Nucleus accumbens (tissue), 56 donors: Measurements from ENCODE around the gene RAP1GAP2.
"Not testable (repeated sequence)": the region's sequence is repeated elsewhere in the genome, so short reads cannot be mapped to it uniquely, and the experiment has no call there.

Source experiments
- DNase-seq, 56 donors: peaks; one replicate each; lab custom pipeline; 2025; lab: John Stamatoyannopoulos, UW

Gene RAP1GAP2

DNA sequence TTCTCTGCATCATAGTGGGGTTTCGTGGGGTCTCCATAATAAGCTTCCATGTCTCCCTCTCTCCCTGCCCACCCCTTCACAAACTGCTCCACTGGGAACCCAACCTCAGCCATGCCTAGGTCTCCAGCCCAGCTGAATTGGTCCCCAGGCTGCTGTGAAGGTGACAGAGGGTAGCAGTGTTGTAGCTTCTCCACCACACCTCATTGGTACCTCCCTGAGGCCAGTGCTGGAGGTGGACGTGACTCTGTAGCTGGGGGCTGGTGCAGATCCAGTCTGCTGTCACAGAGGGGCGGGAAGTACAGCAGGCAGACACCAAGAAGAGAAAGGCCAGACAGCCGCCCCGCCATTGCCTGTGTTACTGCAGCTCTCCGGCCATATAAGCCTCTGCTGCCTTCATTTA is 185.1 kb downstream of the RAP1GAP2 start:
- DNase-seq: no peak

DNA sequence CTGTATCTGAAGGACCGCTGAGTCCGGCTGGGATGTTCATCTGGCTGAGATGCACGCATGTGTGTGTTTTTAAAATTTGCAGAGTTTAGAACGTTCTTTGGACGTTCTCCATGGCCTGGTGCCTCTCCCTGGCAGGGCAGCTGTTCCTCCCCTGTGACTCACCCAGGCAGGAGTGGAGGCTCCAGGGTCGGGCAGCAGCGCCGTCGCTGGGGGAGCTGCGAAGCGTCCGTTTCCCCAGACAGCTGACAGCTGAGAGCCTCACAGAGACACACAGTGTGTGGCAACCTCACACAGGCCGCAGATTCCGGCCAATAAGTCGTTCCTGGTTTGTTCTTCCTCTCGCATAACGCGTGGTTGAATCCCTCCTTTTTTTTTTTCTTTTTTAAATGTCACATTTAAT is 186.6 kb downstream of the RAP1GAP2 start:
- DNase-seq: peak in 54 of 56 donors; percentile 5 to 87 (median 70)

DNA sequence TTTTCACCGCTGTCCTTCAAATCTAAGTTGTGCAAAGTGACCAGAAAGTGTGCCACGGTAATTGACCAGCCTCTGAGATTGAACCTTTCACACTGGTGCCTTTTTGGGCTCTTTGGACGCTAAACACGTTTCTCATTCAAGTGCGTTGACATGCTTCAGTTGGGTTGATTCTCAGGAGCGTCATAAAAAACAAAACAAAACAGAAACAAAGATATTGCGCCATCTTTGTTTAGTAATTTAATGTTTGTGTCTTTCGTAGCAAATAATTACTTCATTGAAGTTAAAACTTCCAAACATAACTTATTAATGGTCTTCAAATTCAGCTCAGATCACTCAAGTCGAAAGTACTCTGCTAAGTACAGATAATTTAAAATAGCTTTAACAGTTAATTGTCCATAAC is 187.0 kb downstream of the RAP1GAP2 start:
- no peak for DNase-seq

DNA sequence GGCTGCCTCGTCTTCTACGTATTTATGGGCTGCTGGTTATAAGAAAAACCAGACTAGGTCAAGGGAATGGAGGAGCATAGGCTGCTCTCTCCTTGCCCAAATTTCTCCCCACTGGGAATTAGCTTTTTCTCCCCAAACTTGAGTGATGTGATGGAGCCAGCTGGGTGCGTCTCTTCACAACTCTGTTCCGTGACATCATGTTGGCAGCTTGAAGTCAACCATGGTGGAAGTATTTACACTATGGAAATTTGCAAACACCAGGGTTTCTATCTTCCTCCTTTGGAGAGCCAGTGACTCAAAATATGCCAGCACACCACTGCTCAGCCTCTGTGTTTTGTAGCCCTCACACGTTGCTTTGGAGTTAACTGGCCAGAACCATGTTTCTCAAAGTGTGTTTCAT is 189.1 kb downstream of the RAP1GAP2 start:
- DNase-seq: no peak

DNA sequence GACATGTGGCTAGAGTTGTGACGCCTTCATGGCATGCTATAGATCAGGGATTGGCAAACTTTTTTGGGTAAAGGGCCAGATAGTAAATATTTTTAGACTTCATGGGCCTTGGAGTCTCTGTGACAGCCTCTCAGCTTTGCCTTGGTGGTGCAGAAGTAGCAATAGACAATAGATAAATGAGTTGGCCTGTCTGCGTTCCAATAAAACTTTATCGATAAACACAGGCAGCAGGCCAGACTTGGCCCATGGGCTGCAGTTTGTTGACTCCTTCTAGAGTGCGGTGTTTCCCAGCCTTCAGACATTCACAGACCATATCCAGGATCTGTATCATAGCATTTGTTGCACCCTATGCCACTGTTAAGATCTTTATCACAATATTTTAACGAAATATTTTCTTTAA is 190.7 kb downstream of the RAP1GAP2 start:
- no peak for DNase-seq

DNA sequence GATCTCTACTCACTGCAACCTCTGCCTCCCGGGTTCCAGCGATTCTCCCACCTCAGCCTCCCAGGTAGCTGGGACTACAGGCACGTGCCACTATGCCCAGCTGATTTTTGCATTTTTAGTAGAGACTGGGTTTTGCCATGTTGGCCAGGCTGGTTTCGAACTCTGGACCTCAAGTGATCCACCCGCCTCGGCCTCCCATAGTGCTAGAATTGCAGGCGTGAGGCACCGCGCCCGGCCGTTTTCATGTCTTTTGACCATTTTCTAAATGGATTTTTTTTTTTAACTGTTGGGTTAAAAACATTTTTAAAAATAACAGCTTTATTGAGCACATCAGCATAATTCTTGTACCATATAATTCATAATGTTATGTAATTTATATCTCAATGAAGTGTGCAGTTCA is 193.2 kb downstream of the RAP1GAP2 start:
- not testable (repeated sequence) for DNase-seq

DNA sequence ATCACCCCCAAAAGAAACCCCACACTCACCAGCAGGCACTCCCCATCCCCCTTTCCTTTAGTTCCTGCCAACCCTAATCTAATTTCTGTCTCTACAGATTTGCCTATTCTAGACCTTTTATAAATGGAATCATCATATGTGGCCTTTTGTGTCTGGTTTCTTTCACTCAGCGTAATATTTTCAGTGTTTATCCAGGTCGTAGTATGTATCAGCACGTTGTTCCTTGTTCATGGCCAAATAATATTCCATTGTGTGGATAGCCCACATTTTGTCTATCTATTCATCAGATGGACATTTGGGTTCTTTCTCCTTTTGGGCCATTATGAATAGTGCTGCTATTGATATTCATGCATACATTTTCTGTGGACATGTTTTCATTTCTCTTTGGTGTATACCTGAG is 193.6 kb downstream of the RAP1GAP2 start:
- DNase-seq: no peak

DNA sequence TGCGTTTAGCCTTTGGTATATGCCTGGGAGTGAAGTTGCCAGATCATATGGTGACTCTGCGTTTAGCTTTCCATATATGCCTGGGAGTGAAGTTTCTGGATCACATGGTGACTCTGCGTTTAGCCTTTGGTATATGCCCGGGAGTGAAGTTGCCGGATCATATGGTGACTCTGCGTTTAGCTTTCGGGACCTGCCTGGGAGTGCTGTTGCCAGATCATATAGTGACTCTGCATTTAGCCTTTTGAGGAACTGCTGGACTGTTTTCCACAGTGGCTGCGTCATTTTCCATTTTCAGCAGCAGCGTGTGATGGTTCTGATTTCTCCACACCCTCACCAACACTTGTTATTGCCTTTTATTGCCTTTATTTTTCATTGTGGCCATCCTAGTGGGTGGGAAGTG is 194.2 kb downstream of the RAP1GAP2 start:
- peak in 2 of 56 donors; percentile 16 for DNase-seq

DNA sequence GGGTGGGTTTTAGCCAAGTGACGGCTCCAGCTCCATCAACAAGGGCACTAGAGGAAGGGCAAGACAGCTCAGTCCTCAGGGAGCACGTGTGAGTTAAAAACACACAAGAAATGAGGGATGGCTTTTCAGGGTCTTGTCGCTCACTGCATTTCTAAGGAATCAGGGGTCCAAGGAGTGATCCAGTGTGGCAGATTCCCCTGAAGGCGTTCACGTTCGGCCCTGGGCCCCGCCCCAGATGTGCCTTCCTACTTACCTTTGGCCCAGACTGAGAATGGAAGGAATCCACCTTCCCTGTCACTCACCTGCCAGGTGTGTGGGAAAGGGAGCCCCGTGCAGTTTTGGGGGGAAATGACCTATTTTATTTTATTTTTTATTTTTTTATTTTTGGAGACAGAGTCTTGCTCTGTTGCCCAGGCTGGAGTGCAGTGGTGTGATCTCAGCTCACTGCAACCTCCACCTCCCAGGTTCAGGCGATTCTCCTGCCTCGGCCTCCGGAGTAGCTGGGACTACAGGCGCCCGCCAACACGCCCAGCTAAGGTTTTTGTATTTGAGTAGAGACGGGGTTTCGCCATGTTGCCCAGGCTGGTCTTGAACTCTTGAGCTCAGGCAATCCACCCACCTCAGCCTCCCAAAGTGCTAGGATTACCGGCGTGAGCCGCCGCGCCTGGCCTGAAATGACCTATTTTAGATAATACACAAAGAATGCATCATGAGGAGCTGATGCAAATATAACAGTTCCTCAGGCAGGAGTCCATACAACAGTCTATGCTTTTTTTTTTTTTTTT is 195.3 kb downstream of the RAP1GAP2 start:
- not testable (repeated sequence) for DNase-seq

DNA sequence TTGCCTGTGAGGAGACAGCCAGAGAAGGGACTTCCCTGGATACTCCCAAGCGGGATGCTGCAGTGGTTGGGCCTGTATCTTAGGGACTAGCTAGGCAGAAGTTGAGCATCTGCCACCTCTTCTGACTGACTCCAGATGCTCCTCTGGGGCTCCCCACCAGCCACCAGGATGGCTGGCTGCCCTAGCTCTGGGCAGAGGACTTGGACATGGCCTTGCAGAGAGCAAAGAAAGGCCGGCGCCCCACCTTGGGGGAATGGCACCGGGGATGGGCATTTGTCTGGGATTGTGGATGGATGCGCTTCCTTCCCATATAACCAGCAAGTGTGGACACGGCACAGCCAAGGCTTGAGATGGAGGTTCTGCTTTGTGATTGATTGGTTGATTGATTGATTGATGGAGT is 198.2 kb downstream of the RAP1GAP2 start:
- no peak for DNase-seq

DNA sequence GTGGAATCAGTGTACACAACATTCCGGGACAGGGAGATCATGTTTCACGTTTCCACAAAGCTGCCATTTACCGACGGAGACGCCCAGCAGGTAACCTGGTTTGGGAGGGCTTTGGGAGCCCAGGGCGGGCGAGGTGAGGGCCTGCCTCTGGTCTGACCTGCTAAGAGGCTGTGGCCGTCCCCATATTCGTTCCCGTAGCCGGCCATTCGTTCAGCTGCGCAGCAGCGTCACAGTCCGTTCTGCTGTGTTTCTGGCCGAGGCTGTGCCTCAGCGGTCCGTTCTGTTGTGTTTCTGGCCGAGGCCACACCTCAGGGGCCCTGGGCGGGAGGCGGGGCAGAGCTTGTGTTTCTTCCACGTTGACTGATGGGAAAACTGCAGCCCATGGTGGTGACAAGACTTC is 199.1 kb downstream of the RAP1GAP2 start:
- no peak for DNase-seq

DNA sequence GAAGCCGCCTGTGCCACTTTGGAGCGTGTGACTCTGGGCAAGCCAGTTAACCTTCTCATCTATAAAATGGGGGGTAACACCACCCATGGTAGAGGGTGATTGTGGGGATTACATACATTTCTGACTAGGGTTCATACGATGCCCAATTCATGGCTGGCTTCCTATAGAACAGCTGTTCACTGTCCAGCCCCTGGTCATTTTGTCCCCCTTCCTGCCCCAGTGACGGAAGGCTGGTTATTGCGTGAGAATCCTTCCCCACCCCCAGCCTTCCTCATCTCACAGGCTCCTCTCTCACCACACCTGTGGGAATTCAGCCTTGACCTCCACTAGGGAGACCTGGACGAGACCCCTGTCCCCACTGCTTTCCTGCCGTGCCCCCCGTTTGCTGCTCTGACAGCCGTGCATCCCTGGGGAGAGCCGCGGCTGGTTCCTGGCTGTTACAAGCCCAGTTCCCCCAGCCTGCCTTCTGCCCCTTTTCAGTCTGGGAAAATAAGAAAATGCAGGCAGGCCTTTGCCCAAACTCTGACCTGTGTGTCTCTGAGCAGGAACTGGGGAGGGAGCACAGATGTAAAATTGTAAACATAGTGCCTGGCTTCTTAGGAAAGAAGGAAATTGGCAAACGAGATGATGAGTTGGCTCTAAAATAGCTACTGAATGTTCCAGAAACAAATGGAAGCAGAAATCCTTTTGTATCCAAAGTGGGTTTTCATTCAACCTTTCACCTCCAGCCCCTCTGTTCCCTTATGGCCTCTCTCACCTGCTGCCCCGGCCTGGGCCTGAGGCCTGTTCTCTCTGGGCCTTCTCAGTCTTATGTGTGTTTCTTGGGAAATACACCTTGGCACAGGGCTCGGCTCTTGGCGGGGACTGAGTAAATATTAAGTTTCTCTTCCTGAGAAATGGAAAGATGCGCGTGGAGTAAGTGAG is 199.9 kb downstream of the RAP1GAP2 start:
- no peak for DNase-seq

DNA sequence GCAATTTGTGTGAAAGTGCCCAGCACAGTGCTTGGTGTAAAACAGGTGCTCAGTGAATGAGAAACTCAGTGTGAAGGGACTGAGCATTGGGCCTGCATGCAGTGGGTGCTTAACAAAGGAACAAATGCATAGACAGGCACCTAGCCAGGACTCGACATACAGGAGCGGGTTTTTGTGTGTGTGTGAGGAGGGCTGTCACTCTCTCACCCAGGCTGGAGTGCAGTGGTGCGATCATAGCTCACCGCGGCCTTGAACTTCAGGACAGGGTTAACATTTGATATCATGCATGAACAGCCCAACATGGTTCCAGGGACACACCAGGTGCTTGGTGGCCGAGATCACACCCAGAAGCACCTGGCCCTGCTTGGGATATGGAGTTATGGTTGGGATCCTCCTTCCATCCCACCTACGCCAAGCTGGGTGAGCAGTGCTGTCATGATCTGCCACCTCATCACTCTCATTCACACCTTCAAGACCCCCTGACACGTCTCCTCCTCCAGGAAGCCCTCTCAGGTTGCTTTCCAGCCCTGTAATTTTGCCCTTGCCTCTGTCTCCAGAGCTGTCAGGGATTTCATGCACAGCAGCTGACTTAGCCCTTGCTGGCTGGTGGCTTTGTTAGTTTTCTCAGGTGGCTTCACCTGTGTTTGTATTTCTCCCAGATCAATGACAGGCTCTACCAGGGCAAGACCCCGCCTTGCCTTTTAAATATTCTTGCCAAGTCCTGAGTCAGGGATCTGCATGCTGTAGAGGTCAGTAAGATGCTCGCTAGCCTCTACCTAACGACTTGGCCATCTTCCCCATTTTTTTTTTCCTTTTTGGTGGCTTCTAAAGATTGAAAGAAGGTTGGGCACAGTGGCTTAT is 200.8 kb downstream of the RAP1GAP2 start:
- no peak for DNase-seq

DNA sequence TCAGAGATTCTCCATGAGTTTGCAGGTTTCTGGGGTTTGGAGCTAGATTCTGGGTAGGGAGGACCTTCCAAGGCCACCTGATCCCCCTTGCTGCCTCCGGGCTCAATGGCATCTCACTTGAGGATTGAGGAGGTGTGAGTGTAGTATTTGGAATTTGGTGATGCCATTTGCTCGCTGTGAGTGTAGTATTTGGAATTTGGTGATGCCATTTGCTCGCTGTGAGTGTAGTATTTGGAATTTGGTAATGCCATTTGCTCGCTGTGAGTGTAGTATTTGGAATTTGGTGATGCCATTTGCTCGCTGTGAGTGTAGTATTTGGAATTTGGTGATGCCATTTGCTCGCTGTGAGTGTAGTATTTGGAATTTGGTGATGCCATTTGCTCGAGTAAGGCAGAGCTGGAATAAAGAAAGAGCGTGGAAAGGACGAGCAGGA is 202.2 kb downstream of the RAP1GAP2 start:
- DNase-seq: not testable (repeated sequence)

DNA sequence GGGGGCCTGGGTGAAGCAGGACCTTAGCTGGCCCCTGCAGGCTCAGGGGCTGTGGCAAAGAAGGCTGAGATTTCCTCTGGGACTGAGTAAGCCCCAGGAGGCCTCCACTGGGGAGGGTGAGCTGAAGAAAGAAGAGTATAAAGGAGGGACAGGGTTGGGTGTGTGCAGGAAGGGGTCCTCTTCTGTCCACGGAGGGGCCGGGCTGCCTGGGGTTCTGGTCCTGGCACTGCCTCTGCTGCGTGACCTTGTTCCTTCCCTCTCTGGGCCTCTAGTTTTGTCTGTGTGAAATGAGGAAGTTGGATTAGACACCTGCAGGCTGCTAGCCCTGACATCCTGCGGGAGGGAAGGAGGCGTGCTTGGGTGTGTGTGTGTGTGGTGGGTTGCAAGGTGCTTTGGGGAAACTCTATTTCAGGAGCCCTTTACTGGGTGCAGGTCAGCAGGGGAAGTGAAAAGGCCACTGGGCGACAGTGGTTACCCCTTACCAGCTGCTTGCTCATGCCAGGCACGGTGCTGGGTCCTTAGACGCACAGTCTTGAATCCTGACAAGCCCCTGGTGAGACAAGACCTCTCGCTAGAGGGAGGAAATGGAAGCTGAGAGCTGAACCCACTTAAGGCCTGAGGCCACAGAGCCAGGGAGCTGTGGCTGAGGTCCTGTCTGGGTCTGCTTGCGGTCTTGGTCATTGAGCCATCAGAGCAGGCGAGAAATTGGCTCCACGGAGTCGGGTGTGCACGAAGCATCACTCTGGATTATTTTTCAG is 206.5 kb downstream of the RAP1GAP2 start:
- DNase-seq: peak in 1 of 56 donors; percentile 5

DNA sequence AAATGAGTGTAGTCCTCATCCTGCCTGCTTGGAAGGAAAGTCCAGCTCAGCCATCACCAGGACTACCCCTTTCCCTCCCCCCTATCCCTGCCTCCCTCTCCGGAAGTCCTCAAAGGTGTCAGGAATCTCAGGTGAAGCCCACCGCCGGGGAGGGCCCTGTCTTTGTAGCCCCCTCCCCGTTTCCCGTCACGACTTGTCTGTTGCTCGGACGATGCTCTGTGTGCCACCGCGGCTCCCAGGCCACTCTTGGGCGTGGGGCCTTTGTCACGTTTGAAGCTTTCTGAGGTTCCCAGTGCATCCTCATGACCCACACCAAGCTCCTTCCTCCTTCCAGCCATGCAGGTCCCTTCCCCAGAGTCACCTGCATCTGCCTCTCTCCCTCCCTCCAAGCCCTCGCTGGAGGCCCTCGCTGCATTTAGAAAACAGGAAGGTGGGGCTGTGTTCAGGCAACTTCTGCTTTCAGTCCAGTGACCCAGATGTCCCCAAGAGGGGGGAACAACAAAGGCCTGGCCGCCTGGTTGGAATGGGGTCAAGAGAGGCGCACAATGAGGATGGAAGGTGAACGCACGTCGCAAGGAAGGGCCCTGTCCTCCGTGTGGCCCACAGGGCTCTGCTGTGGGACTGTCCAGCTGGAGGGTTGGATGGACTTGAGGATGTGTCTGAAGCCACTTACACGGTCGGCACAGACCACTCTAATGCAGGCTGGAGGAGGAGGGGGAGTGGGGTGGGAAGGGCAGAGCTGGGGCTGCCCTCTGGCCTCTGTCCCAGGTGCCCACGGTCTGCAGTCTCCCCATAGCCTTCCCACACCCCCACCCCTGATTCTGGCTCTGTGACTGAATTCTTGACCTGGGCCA is 207.3 kb downstream of the RAP1GAP2 start:
- DNase-seq: peak in 31 of 56 donors; percentile 26 to 73 (median 60)

DNA sequence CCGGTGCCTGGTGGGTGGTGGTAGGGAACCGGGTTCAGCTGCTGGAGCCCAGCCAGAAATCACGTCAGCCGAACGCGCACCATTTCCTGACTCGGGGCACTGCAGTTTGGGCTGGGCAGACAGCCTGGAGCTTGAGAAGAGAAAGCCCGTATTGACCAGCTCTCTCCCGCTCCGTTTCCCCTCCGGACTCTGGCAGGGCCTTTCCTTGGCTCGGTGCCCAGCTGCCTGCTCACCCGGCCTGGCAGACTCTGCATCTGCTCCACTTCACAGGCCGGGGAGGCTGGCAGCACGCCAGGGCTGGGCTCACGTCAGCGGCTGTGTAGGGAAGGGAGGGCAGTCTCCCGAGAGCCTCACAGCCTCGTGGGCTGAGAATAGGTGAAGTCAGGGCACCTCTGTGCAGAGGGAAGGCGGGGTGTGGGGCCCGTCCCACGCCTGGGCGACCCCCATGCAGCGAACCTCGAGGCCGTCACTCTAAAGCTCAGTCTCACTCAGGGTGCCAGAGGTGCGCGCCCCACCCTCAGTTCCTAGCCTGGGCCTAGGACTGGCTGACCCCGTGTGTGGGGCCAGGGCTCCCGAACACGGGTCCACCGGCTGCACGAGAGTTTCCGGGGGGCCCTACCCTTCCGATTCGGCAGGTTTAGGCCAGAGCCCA is 208.0 kb downstream of the RAP1GAP2 start:
- DNase-seq: peak; percentile 72 to 100 (median 98)

DNA sequence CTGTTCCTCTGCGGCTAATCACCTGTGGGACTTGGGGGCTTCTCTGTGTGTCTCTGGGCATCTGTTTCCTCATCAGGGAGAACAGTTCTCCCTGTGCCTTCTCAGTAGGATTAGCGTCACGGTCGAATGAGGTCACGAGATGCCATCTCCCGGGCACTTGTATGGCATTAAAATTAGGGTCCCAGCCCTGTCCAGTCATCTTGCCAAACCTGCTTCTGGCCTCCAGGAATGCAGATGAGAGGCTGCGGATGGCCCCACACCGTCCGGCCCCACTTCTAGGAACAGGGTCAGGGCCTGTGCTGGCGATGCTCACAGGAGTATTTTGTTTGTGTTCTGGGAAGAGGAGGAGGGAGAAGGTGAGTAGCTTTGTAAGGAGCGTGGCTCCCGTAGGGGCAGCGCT is 208.7 kb downstream of the RAP1GAP2 start:
- DNase-seq: peak in 3 of 56 donors; percentile 17 to 19 (median 18)
